GM21515 (cell line): ENCODE measurements around the gene MAP3K7.

Experiments used
- ATAC-seq: cut with Tn5 transposase; IDR thresholded peaks from one replicate; pipeline ENCODE4 v1.9.1; 2021; ENCODE audit not compliant: unreplicated experiment

The MAP3K7 gene

DNA sequence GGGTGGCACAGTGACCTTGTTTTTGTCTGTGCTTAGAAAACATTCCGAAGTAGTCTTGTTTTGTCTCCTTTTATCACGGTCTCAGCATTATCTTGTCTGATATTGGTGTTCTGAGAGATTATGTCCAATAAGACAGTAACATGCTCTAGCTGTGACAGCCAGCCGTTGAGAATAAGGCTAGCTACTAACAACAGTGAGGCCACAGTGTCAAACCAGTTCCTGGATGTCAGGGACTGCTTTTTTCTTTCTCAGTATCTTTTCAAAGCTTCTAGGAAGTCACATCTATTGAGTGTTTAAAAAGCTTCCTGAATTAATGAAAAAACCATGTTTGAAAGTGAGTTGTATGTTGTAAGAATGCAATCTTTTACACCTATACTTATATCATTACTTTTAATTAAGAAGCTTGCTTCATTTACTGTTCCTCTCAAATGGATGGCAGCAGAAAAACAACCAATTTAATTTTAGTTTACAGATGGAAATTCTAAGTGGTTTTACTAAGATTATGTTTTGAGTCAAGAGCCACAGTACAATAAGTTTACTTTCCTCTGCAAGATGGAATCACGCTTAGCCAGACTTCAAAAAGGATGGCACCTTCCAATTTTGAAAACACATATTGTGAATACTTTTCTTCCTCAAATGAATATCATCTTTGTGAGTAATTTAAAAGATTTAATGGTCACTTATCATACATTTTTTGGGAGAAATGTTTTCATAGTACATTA is 53.1 kb downstream of the MAP3K7 start:
- no peak for ATAC-seq

GRCh38 chr6:90530882-90531281 is 56.0 kb downstream of the MAP3K7 start:
- no peak for ATAC-seq

DNA sequence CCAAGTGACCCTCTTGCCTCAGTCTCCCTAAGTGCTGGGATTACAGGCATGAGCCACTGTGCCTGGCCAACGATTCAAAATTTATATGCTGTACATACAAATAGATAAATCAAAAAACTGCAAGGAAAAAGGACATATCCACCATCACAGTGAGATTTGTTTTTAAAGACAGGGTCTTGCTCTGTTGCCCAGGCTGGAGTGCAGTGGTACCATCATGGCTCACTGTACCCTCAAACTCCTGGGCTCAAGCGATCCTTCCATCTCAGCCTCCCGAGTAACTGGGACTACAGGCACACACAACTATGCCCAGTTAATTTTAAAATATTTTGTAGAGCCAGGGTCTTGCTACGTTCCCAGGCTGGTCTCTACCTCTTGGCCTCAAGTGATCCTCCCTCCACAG is 61.5 kb downstream of the MAP3K7 start:
- no peak for ATAC-seq

DNA sequence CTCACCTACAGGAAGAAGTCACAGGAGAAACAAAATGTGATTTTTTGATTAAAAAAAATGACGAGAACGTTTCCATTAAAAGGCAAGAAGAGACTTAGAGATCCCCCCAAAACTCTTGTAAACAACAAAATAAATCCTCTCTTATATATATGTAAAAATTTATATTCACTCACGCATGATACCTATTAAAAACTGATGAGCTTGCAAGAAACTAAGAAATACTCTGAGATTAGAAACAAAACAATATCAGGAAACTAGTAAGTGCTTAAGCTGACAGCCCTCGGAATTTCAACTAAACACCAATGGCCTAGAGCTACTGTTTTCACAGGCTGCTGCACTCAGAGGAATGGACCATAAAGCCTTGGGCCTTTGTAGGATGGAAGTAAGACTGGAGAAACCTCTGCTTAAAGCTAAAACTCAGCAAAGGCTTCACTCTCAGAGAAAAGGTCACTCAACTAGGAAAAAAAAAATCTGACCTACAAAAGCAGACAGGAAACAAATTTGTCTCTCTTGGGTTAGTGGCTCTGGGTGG is 63.0 kb downstream of the MAP3K7 start:
- ATAC-seq: no peak

- ATAC-seq: no peak
Measured at GRCh38 chr6:90521955-90522354, 64.9 kb downstream of the MAP3K7 start.

- ATAC-seq: no peak
Measured at GRCh38 chr6:90516074-90516660, 70.7 kb downstream of the MAP3K7 start.

DNA sequence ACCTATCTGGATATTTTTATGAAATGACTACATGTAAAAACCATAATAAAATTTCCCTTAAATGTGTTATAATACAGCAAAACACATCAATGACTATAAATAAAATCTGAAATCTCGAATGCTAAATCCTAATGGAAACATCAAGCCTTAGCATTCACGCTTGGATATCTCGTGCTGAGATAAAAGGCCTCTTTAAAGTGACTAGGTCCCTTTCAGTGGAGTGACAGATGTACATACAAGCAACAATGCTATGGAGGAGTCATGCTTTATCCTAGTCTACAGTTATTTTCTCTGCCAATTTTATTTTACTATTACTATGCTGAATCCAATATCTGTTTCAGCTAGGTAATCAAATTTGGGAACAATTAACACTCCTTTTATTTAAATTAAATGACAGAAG is 72.4 kb downstream of the MAP3K7 start:
- no peak for ATAC-seq

- ATAC-seq: no peak
Measured at GRCh38 chr6:90508753-90509152, 78.1 kb downstream of the MAP3K7 start.

DNA sequence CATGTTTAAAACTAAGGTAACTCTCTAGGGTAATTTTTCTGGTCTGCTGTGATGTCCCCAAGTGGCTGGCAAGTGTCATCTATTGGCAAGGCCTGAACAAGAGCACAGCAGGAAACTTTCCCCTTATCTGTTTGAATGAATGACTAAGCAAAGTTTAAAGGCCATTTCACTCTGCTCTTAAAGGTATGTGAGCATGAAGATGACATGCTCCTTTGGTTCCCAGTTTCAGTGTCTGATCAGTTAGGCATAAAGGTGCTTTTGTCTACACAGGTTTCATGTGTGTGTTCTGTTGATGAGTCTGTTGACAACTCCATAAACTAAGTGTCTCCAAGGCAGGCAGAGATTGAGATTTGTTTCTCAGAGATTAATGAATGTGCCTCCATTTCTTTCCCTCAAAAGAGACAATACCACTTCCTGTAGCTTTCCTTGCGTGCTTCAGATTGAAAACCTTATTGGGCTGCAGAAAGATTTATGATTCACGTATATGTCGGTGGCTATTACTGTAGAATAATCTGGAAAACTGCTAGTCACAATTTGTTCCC is 83.9 kb downstream of the MAP3K7 start:
- no peak for ATAC-seq

- no peak for ATAC-seq
Measured at GRCh38 chr6:90502381-90502780, 84.5 kb downstream of the MAP3K7 start.

DNA sequence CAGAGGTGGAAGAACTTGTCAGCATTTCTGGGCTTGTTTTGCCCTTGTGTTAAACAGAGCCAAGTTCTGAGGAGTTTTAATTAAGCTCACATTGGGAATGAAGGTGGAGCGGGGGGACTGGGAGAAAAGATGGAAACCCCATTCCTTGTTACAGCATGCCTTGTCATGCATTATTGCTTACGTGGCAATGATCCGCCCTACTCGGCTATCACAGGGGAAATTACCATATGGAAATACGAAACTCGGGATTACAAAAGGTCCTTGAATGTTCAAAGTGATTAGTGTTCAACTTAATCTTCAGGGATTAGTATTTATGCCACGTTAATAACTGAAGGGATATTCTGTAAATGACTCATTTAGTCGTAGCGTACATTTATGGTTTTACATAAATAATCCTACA is 86.4 kb downstream of the MAP3K7 start:
- ATAC-seq: no peak

- ATAC-seq: no peak
Measured at GRCh38 chr6:90497411-90497810, 89.5 kb downstream of the MAP3K7 start.

DNA sequence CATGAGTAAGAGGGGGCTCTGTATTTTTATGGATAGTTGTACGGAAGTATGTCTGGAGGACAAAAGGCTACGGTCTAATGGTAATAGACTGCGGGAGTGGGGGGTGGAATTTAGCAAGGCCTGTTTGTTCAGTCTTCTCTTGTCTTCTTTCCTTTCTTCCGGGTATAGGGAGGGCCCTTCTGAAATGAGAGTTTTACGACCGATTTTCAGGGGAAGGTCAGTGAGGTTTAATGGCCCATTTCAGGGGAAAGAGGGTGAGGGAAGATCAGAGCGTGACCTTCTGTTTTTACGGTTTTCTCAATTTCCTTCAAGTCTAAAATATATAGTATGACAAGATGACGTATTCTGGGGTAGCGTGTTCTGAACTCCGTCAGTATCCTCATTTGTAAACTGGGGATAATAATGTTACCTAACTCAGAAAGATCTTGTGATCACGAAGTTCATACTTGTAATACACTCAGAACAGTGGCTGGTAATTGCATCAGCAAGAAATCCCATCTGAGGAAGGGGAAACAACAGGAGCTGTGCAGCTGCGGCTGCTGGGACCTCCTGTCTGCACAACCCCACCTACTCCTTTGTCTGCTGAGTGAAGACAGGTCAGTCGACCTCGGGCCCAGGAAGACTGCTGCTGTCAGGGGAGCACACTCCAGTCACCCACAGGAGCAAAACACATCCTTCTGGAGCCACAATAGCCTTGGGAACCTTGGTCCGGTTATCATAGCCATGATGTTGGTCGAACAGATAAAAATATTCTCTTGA is 90.4 kb downstream of the MAP3K7 start:
- ATAC-seq: no peak

DNA sequence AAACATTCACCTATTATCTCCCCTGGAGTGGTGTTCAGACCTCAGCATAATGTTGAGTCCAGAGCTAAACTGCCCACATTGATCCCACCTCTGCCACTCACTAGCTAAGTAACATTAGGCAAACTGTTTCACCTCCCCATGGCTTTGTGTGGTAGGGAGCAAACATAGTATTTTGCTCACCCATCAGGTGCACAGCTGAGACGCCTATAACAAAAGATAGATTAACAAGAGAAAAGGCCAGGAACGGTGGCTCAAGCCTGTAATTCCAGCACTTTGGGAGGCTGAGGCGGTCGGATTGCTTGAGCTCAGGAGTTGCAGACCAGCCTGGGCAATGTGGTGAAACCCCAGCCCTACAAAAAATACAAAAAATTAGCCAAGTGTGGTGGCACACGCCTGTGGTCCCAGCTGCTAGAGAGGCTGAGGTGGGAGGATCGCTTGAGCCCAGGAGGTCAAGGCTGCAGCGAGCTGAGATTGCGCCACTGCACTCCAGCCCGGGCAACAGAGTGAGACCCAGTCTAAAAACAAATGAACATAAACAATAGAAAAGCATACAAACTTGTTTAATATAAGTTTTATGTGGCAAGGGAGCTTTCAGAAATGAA is 91.6 kb downstream of the MAP3K7 start:
- no peak for ATAC-seq

GRCh38 chr6:90494067-90494780 is 92.6 kb downstream of the MAP3K7 start:
- no peak for ATAC-seq

GRCh38 chr6:90493332-90493731 is 93.5 kb downstream of the MAP3K7 start:
- no peak for ATAC-seq

DNA sequence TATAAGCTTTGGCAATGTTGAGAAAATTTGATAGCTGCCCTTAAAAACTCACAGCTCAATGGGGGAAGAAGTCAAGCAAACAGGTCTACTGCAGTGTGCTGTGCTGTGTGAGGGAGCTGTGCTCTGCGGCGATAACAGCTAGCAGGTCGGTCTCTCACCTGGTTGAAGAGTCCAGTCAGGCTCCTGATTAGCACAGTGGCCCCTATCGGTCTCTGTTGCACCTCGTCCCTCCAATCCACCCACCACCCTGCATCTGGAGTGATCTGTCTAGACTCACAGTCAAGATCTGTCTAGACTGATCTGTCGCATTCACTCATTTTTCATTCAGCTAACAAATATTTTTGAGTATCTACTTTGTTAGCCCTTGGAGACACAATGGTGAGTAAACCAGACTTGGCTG is 94.1 kb downstream of the MAP3K7 start:
- no peak for ATAC-seq

DNA sequence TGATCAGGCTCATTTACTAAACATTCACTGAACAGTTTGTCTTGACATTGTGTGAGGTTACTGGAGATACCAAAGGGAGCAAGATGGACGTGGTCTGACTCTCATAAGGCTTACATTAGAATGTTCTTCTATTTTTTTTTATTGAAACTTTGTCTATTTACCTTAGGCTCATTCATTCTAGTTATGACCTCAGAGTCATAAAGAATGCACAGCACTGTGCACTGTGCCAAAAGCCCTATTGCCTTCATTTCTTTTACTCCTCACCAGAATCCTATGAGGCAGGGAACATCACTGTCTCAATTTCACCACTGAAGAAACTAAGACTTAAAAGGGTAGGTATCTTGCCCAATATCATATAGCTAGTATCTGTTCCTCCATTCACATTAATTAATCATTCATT is 94.5 kb downstream of the MAP3K7 start:
- ATAC-seq: no peak

GRCh38 chr6:90490030-90490716 is 96.7 kb downstream of the MAP3K7 start:
- ATAC-seq: no peak

DNA sequence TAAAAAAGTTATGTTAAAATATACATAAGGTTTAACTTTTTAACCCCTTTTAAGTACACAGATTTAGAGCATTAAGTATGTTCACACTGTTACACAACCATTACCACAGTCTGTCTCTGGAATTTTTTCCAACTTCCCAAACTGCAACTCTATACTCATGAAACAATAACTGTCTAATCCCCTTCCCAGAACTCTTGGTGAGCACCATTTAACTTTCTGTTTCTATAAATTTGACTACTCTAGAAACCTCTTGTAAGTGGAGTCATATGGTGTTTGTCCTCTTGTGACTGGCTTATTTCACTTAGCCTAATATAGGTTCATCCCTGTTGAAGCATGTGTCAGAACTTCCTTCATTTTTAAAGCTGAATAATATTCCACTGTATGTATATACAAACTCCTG is 98.1 kb downstream of the MAP3K7 start:
- no peak for ATAC-seq
